GM10248 (cell line): ENCODE data around the gene FCHO2.
A peak's percentile ranks its signal among the peaks of the same experiment; 100 is the strongest.
"Not testable (repeated sequence)": the region's sequence is repeated elsewhere in the genome, so short reads cannot be mapped to it uniquely, and the experiment has no call there.

Experiments
- CTCF ChIA-PET: fragments of 300-600 bp; sonication (Branson Sonifier 250); formaldehyde crosslinking; extraction: SDS; loops from one replicate; lab custom pipeline; 2021; ENCODE audit warnings: antibody characterized with exemption; lab: Yijun Ruan, JAX
- POLR2A ChIA-PET: fragments of 350-650 bp; sonication (Branson Sonifier 250); formaldehyde crosslinking; extraction: SDS; loops from one replicate; lab custom pipeline; 2020; ENCODE audit warnings: antibody characterized with exemption; lab: Yijun Ruan, JAX
- DNase-seq: peaks from one replicate; pipeline ENCODE4 v3.0.0; 2012; ENCODE audit errors: extremely low spot score
- TF ChIP-seq, protein P1 (sequence below): IDR thresholded peaks from 2 replicates; pipeline ENCODE4 v1.5.1; 2012; ENCODE audit warnings: mild to moderate bottlenecking, low read depth; ENCODE audit errors: extremely low read depth, missing control alignments, control extremely low read depth

FCHO2 gene

DNA sequence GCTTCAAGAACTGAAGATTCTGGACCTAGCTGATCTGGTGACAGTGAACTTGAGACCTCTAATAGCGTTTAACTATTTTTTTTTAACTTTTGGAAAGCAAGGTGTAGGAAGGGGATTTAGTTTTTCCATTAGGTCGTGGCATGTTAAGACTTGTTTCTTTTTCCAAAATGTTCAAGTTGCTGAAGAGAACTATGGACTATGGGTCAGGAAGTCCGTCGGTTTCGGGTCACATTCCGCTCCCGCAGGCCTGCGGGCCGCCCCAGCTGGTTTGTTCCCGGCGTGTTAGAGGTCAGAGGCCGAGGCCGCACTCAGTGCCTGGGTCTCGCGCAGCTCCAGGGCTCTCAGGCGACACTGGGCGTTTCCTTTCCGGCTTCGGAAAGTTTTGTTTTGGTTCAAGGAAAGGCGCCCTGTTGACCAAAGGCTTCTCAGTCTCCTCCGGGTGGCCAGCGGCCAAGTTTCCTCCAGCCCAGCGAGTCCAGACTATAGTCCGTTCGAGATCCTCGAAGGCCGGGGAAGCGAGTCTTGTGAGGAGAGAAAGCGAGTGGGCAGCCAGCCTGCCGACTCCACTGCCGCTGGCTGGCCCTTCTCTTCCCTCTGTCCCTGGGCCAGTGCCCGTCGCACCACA lies 586 bp upstream of the FCHO2 start:
- no peak for DNase-seq
- TF ChIP-seq, protein P1, sequence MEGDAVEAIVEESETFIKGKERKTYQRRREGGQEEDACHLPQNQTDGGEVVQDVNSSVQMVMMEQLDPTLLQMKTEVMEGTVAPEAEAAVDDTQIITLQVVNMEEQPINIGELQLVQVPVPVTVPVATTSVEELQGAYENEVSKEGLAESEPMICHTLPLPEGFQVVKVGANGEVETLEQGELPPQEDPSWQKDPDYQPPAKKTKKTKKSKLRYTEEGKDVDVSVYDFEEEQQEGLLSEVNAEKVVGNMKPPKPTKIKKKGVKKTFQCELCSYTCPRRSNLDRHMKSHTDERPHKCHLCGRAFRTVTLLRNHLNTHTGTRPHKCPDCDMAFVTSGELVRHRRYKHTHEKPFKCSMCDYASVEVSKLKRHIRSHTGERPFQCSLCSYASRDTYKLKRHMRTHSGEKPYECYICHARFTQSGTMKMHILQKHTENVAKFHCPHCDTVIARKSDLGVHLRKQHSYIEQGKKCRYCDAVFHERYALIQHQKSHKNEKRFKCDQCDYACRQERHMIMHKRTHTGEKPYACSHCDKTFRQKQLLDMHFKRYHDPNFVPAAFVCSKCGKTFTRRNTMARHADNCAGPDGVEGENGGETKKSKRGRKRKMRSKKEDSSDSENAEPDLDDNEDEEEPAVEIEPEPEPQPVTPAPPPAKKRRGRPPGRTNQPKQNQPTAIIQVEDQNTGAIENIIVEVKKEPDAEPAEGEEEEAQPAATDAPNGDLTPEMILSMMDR = no peak
- CTCF ChIA-PET = interaction anchor here (0.7 to 2.2 kb wide), 6 partner anchors 10 to 137 kb away, joined by 3 to 5 read pairs (median 4); no protein-coding TSS in a partner anchor
- POLR2A ChIA-PET = interaction anchor here (0.7 to 1.5 kb wide), 2 partner anchors 493 to 578 kb away, joined by 3 read pairs; partner anchors contain the start of gene FOXD1

DNA sequence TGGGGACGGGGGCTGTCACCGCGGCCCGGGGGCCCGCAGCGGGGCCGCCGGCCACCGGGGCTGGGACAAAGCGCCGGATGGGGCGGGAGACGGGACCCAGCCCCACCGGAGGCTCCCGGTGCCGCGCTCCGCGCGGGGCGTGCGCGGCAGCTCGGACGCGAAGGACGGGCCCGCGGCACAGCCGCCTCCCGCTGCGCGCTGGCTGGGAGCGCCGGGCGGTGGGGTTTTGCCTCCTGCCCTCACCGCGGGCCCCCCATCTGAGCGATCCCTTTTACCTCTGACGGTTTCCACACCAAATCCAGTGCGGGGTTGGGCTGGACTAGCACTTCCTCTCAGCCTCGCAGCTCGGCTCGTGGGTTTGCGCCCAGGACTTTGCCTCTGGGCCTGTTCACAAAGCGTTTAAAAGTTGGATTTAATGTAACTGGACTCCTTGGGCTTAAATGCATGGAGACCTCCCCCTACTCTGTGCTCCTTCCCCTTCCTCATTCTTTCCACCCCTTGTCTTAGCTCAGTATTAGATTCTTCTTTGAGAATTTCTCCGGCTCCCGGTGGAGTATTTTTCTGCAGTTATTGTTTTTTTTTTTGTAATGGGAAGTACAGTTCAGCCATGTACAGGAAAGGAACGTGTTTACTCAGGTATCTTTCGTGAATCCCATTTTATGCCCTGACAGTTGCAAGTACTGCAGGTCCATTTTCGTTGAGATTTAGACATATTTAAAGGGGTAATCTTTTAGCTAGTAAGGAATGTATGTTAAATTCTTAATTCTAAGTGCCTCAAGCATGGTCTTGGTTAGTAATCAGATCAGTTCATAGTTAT lies 691 bp downstream of the FCHO2 start:
- CTCF ChIA-PET = interaction anchor here (0.8 to 2.2 kb wide), 7 partner anchors 10 to 579 kb away, joined by 3 to 9 read pairs (median 4); no protein-coding TSS in a partner anchor
- peak; percentile 52 for DNase-seq
- POLR2A ChIA-PET = interaction anchor here (1.5 kb wide), 1 partner anchor 492 kb away, joined by 3 read pairs; the partner anchor contains the start of gene FOXD1
- TF ChIP-seq, protein P1 = no peak

DNA sequence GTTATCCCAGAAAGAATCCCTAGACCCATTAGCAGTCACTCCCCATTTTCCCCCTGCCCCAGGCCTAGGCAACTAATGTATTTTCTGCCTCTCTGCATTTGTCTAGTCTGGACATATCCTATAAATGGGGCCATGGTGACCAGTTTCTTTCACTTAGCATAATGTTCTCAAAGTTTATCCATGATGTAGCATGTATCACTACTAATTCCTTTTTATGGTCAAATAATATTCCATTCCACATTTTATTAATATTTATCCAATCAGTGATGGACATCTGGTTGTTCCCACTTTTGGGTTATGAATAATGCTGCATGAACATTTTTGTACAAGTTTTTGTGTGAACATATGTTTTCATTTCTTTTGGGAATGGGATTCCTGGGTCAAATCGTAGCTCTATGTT lies 1.5 kb downstream of the FCHO2 start:
- ChIA-PET POLR2A (no interaction called here), CTCF (interaction anchor here (0.7 to 0.8 kb wide), 2 partner anchors 8 to 261 kb away, joined by 3 read pairs; no protein-coding TSS in a partner anchor)
- TF ChIP-seq, protein P1 = no peak
- no peak for DNase-seq

DNA sequence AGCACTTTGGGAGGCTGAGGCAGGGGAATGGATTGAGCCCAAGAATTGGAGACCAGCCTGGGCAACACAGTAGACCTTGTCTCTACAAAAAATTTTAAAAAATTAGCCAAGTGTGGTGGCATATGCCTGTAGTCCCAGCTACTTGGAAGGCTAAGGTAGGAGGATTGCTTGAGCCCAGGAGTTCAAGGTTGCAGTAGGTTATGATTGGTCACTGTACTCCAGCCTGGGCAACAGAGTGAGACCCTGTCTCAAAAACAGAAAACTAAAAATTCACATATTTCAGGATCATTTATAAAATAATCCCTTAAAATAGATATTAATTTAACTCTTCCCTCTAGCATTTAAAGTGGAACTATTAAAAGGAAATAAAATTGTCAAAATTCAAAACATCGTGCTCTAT lies 3.4 kb downstream of the FCHO2 start:
- POLR2A ChIA-PET = no interaction called here
- no peak for DNase-seq
- CTCF ChIA-PET = interaction anchor here (1.2 kb wide), 1 partner anchor 492 kb away, joined by 3 read pairs; no protein-coding TSS in a partner anchor
- TF ChIP-seq, protein P1 = no peak

DNA sequence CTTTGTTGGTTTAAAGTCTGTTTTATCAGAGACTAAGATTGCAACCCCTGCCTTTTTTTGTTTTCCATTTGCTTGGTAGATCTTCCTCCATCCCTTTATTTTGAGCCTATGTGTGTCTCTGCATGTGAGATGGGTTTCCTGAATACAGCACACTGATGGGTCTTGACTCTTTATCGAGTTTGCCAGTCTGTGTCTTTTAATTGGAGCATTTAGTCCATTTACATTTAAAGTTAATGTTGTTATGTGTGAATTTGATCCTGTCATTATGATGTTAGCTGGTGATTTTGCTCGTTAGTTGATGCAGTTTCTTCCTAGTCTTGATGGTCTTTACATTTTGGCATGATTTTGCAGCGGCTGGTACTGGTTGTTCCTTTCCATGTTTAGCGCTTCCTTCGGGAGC lies 18.6 kb downstream of the FCHO2 start:
- DNase-seq, POLR2A ChIA-PET, CTCF ChIA-PET: not testable (repeated sequence)

DNA sequence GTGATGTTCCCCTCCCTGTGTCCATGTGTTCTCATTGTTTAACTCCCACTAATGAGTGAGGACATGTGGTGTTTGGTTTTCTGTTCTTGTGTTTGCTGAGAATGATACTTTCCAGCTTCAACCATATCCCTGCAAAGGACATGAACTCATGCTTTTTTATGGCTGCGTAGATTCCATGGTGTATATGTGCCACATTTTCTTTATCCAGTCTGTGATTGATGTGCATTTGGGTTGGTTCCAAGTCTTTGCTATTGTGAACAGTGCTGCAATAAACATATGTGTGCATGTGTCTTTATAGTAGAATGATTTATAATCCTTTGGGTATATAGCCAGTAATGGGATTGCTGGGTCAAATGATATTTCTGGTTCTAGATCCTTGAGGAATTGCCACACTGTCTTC lies 21.0 kb downstream of the FCHO2 start:
- DNase-seq, CTCF ChIA-PET, POLR2A ChIA-PET: not testable (repeated sequence)

DNA sequence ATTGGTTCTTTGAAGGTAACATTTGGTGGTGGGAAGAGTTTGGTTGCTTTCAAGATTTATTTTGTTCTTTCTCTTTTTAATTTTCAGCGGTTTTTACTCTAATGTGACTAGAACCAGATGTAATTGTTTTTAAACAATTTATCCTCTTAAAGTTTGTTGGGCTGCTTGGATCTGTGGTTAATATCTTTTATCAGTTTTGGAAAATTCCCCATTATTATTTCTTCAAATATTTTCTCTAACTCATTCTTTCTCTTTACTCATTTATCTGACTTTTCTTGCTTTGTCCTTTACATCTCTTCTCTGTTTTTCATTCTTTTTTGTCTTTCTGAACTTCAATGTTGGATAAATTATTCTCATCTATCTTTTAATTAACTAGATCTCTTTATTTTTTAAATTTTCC lies 29.9 kb downstream of the FCHO2 start:
- TF ChIP-seq, protein P1 = no peak
- ChIA-PET POLR2A (no interaction called here), CTCF (no interaction called here)
- DNase-seq = no peak
